ENCODE measurements around the gene TEX30.

The TEX30 gene

DNA sequence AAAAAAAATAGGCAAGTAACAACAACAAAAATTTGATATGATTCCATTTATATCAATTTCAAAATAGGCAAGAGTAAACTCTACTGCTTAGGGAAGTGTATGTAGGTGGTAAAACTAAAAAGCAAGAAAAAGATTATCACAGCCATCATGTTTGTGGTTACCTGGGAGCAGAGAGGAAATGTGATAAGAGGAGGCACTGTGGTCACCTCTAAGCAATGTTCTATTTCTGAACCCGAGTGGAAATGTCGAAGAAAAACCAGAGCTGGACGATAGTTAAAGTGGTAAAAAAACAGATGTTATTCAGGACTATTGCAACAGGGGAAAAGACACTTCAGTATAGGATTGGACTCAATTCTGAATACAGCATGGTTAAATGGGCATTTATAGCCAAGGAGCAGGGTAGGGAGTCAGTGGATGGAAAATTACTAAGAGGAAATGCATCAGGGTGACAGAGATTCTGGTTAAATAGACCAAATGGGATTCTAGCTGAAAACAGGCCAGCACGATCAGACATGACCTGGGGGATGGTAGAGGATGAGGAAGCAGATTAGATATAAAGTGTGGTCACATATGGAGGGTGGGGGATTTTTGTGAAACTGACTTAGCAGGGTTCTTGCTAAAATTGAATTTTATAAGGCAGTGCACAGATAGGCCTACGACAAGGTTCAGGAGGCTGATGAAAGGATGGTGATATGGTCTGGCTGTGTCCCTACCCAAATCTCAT lies 6.0 kb upstream of the TEX30 start:
- DNase-seq (ENCODE audit: low spot score) = no peak

DNA sequence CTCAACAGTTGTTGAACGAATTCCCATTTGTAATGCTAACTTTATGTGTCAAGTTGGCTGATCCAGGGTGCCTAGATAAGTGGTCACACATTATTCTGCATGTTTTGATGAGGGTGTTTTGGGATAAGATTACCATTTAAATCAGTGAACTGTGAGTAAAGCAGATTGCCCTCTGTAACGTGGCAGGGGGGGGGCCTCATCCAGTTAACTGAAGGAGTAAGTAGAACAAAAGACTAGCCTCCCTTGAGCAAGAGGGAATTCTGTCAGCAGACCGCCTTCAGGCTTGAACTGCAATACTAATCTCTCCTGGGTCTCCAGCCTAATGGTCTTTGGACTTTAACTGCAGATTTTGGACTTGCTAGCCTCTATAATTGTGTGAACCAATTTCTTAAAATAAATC lies 4.2 kb upstream of the TEX30 start:
- DNase-seq (ENCODE audit: low spot score) = no peak

DNA sequence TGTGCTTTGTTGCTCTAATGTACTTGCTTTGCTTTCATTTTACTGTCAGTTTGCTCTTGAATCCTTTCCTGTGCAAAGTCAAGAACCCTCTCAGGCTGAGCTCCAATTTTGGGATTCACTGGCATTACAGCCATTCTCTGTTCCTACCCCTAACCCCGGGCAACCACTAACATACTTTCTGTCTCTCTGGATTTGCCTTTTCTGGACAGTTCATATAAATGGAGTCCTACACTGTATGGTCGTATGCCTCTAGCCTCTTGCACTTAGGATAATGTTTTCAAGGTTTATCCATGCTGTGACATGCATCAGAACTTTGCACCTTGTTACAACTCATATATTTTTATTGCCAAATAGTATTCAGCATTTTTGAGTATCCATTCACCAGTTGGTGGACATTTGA lies 2.7 kb upstream of the TEX30 start:
- no peak for DNase-seq (ENCODE audit: low spot score)

DNA sequence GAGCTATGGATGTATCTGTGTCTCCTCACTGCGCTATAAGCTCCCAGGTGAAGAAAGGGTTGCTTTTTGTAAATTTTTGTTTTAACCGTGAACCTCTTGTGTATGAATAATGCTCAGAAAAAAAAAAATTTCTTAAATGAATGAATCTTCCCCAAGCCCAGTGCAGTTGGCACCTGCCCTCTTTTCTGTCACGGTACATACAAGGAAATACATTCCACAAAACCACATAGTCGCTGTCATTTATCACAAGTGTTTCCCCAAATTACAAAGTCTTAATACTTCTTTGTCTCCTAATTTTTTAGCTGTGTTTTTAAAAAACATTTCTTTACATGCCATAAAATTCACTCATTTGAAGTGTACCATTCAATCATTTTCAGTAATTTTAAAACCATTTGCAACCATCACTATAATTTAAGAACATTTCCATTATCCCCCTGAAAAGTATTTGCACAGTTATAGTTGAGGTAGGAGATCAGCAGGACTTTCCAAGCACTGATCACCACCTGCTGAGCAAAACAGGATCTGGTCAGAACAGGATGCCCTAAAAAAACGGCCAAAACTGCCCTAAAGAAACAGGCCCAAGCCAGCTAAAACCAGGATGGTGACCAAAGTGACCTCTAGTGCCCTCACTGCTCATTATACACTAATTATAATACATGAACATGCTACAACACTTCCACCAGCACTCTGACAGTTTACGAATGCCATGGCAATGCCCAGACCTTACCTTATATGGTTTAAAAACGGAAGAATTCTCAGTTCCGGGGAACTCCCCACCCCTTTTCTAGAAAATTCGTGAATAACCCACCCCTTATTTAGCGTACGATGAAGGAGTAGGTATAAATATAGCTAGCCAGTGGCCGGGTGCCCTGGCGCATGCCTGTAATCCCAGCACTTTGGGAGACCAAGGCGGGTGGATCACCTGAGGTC lies 1.3 kb upstream of the TEX30 start:
- DNase-seq (ENCODE audit: low spot score) = no peak

DNA sequence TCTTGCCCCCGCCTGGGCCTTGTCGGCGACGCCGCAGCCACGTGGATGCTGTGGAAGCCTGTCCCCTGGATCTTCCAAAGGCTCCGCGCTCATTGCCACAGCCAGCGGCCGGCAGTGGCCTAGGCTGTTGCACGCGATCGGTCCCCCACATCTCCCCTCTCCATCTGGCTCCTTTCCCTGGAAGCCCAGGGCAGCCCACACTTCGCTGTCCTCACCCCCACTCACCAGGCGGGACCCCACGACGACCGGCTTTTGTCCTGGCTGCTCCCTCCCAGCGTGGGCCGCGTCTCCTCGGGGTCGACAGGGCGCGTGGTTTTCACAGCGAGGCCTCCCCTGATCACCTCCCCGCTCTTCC lies 605 bp upstream of the TEX30 start:
- DNase-seq (ENCODE audit: low spot score) = no peak

DNA sequence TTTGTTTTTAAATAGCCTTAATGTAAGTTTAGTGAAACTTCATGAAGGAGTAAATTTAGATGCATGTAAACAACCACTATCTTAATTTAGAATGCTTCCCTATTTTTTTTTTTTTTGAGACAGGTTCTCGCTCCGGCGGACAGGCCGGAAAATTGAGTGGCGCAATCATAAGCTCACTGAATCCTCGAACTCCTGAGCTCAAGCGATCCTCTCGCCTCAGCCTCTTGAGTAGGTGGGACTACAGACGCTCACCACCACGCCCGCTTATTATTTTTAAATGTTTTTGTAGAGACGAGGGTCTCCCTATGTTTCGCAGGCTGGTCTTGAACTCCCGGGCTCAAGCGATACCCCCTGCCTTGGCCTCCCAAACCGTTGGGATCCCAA lies 1.6 kb downstream of the TEX30 start:
- no peak for DNase-seq (ENCODE audit: low spot score)

DNA sequence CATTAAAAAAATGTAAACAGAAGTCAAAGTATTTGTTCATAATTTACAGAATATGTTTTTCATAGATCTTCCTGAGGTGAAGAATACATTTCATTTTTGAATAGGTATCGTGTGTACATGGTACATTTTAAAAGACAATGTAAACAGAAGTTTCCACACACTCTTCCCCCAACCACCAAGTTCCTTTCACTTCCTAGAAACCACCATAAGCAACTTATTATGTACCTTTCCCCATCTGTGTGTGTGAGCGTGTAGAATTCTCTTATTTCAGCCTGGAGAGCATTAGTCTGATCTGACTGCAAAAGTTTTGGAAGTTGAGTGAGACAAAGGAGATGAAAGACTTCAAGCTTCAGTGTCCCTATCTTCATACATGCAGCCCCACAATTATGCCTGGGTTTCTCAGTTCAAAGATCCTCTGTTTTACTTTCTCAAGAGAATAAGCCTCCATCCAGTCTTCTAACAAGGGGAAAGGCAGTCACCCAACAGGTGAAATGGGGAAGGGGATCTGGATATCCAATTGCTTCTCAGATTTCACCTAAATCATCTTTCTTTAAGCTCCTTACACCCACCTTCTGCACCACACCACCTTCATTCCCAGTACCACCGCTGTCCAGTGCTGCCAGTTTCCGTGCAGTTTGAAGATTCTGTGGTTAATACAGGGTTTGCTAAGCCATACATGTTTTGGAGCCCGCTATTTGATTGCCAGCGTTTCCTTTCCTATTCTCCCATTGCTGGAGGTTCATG lies 2.1 kb downstream of the TEX30 start:
- DNase-seq (ENCODE audit: low spot score) = no peak

DNA sequence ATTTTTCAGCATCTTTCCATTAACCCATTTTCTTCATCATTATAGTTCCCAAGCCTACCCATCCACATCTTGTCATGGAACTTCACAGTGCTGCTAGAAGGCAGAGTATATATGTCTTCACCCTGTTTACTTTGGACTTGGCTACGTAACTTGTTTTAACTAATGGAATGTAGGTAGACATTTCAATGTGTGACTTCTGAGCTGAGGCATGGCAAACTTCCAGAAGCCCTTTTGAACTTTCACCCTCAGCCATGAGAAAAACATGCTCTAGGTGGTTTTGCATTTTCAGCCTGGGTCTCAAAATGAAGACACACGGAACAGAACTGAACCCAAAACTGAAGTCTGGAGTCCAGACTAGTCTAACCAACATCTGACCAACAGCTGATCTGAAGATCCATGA lies 3.2 kb downstream of the TEX30 start:
- DNase-seq (ENCODE audit: low spot score) = no peak

DNA sequence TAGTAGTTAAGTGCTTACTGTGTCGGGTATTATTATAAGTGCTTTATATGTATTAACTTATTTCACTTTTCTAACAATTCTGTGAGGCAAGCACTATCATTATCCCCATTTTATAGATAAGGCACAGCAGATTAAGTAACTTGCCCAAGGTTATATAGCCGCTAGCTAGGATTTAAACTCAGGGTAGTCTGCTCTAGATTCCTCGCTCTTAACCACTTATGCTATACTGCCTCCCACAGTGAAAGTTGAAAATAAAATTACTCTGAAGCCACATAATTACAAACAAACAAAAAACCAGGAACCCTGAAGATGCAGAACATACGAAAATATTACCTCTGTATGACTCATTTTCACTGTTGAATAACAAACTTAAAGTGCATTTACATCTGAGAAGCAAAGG lies 3.9 kb downstream of the TEX30 start:
- no peak for DNase-seq (ENCODE audit: low spot score)

DNA sequence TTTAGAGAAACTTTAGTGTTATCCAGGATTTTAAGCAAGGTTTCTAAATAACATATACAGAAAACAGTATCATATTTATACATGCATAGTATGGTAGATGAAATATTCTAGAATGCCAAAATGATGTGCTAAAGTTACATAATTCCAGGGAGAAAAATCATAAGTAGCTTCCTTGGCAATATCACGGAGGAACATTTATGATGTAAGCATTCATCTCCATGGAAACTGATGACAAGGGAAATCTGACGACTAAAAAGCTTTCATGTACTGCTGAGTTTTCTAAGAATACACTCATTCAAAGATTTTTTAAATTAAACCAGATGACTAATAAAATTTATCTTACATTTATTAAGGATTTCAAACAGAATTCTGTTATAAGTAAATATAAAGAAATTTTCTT lies 4.7 kb downstream of the TEX30 start:
- no peak for DNase-seq (ENCODE audit: low spot score)

DNA sequence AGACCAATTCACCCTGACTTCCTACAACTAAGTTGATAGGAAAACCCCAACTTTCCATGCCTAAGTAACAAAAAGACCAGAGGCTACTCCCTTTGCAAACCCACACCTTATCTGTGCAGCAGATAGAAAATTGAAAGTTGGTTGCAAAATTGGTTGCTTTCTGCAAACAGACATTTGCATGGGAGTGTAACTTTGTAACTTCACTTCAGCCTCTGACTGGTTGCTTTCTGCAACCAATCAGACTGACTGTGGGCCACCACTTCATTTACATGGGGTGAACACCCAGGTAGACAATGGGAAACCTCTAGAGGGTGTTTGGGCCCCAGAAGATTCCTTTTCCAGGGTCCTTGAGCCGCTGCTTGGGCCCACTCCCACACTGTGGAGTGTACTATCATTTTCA lies 9.8 kb downstream of the TEX30 start:
- no peak for DNase-seq (ENCODE audit: low spot score)

DNA sequence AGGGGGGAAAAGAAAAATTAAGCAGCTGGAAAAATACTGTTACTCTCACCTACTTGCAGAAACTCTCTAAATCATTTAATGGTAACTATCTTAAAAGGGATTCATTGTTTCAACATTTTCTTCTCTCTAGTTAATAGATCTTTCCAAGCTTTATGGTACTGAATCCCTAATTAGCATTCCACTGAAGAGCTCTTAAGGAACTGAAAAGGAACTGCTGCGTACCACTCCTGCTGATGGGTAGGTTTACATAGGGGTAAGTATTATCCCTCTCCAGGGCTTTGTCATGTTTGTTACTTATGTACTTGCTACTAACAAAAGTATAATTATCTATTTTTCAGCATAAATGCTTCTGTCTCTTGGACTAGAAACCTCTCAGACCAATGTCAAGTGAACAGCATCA lies 12.5 kb downstream of the TEX30 start:
- DNase-seq (ENCODE audit: low spot score) = no peak

DNA sequence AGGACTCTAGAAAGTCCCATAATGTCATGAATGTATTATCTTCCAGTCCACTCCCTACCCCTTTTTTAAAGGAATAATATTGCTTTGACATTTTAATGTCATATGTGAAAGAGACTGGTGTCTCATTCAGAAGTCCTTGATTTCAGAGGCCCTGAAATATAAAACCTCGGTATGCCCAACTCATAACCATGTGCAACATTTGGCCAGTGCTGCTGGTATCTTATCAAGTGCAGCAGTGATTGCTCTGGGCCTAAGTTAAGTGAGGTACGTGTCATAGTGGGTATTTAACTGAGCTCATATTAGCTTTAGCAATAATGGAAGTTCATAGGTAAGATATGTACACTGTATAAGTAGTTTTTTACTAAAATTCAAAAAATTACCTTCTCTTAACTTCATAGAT lies 14.7 kb downstream of the TEX30 start:
- DNase-seq (ENCODE audit: low spot score) = no peak

DNA sequence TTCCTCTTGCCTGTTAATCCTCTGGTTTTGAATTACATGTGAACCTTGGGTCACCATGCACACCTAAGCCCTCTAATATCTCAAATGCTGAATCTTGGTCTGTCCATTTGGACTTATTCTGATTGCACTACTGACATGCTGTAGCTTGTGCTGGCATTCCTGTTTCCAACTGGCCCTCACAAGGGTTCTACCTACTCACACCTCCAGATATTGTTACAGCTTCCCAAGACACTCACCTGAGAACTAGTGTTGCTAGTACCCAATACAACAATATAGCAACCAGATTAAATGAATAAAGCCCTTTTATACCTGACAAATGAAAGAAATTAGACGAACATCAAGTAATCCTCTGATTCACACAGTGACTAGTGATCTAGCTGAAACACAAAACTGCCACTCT lies 16.6 kb downstream of the TEX30 start:
- no peak for DNase-seq (ENCODE audit: low spot score)

DNA sequence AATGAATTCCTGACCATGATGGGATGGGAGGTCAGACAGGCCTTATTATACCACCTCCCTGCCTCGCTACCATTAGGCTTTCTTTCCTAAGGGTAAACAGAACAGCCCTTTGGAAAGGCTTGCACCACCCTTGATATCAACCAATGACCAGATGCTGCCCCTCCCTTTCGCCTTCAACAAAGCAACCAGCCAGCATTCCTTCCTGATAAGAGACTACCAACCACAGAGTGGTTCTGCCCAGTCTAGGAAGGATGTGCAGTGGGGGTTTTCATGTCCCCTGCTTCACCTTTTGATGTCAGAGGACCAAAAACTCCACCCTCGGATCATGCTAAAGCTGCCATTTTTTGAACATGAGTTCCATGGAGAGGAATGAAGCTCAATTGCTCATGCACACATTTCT lies 21.7 kb downstream of the TEX30 start:
- no peak for DNase-seq (ENCODE audit: low spot score)

DNA sequence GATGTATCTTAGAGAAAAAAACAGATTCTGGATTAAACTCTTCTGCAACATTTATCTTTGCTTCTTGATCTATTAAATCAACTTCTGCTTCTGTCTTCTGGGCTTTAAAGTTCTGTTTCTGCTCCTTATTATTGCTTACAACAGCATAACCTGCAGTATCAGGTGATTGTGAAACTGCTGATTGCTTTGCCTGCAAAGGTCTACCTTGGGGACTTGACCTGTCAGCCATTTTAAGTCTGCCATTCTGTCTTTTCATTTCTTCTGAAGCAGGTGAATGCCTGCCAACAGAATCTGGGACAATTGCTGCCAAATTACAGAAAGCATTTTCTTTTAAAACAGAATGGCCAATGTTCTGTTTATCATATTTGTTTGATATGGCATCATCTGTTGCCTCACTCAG lies 31.1 kb downstream of the TEX30 start:
- DNase-seq (ENCODE audit: low spot score) = no peak

DNA sequence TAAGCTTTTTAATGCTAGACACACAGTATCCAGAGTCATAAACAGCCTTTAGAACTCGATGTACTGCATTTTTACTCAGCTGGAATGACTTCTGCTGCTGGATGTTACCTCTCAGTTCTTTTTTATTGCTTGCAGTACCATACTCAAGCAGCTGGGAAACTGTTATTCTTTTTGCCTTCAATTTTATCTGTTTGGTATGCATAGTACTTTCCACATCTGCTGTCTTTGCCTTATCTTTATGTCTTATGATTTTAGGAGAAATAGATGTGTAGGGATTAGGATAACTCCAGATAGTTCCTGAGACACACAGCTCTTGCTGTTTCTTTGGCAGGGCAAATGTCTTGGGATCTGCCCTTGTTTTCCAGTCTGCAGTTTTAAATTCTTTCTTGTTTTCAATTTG lies 31.5 kb downstream of the TEX30 start:
- no peak for DNase-seq (ENCODE audit: low spot score)

DNA sequence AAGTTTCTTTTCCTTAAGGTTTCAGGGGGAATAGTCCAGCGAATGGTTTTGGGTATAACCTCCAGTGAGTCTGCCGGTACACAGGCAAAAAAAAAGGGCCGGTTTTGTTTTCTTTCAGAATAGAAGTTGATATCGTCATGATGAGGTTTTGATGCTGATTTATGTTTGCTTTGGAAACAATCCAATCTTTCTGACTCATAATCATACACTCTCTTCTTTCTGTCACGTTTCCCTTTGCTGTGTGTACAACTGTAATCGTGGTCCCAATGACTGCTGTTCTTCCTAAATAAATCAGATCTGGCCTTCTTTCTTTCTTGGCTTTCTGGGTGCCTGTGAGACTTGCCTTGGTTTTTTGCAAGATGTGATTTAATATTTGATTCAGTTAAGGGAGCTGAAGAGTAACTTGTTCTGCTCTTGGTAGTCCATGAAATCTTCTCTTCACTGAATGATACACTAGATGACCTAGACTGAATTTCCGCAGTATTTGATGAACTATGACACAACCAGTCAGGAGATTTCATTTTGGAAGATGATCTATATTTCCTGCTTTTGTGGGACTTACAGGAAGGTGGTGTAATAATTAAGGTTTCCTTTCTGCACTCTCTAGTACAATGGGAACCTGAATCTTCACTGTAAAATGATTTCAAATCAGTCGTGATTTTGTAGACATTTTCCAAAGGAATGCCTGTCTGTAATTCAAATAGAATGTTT lies 43.9 kb downstream of the TEX30 start:
- no peak for DNase-seq (ENCODE audit: low spot score)

DNA sequence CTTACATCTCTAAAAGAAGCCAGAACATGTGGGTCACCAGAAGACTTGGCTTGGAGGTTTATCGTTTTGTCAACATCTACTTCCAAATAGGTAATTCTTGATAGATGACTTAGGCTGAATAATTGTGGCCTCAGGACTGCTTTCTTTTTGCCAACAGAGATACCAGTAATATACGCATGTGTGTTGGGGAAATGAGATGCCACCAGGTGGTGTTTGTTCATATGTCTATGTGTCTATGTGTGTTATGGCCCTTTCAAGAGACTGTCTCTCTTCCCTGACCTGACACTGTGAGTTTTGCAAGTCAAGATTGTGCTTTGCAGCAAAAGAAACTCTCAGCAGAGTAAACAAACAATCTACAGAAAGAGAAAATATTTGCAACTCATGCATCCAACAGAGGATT lies 47.2 kb downstream of the TEX30 start:
- DNase-seq (ENCODE audit: low spot score) = no peak

DNA sequence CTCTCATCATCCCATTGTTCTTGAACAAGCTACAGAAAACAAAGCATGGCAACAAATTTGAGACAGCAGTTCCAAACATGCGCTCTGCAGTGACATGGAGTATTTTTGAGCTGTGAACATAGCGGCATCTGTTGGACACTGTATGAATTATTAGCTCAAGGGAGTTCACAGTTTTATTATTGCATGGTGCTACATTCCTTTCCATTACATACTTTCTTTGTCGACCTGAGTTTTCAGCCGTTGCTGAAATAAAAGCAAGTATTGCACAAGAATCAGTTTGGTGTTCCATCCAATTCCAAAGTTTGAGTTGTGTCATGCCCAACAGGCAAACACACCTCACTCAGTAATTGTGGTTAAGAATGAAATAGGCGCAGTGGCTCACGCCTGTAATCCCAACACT lies 48.7 kb downstream of the TEX30 start:
- peak; percentile 66 for DNase-seq (ENCODE audit: low spot score)

DNA sequence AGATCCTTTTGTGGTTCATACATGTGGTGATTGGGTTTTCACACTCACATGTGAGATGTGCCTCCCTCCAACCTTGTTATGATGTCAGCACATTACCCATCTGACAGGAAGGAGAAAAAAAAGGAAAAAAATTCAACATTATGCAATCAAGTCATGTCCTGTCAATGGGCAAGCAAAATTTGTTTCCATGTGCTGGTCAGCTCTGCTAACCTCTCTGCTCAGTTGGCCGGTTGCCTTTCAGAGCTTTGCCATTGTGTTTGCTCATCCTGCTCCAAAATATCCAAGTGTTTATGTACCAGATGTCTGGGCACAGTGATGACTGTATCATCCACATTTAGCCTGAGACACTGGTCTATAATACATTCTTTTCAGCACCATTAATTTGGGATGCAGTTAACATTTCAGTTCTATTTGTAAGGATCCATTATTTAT lies 51.8 kb downstream of the TEX30 start:
- peak; percentile 89 for DNase-seq (ENCODE audit: low spot score)

DNA sequence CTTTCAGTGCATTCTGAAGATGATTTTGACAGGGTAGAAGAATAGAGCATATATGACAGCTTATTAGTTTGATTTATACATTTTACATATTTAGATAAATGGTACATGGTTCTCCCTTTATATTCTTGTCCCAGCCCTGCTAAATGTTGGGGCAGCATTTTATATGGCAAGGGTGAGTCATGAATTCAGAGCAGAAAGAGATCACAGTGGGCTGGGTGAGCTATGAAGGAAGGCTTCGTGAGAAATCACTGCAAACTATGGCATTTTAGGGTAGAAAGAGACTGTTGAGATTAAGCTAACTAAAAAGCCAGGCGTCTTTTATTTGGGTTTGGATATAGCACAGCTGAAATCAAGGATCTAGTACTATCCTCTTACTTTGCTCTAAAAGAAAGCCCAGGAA lies 54.8 kb downstream of the TEX30 start:
- no peak for DNase-seq (ENCODE audit: low spot score)

Data from Ammon's horn (tissue), 1 donor.